Lower leg skin (tissue), 3 donors: ENCODE results near the gene HHIP.

Source experiments
- POLR2A ChIP-seq, 2 donors: fragments of 450-650 bp; IDR thresholded peaks; one replicate each; pipeline ENCODE4 v1.6.1; 2016 to 2017; ENCODE audit warnings: antibody characterized with exemption in 2 of 2, mild to moderate bottlenecking in 1 of 2, moderate library complexity in 1 of 2
- TF ChIP-seq, protein P1 (sequence below), 3 donors: fragments of 450-650 bp; IDR thresholded peaks; one replicate each; pipeline ENCODE4 v1.5.1; 2016; ENCODE audit warnings: antibody characterized with exemption in 3 of 3, mild to moderate bottlenecking in 3 of 3, moderate library complexity in 2 of 3

GRCh38 chr4:144645631-144646522, at the start of gene HHIP:
- TF ChIP-seq POLR2A (IDR thresholded peaks at IDR 0.05): no peak
- TF ChIP-seq, protein P1, sequence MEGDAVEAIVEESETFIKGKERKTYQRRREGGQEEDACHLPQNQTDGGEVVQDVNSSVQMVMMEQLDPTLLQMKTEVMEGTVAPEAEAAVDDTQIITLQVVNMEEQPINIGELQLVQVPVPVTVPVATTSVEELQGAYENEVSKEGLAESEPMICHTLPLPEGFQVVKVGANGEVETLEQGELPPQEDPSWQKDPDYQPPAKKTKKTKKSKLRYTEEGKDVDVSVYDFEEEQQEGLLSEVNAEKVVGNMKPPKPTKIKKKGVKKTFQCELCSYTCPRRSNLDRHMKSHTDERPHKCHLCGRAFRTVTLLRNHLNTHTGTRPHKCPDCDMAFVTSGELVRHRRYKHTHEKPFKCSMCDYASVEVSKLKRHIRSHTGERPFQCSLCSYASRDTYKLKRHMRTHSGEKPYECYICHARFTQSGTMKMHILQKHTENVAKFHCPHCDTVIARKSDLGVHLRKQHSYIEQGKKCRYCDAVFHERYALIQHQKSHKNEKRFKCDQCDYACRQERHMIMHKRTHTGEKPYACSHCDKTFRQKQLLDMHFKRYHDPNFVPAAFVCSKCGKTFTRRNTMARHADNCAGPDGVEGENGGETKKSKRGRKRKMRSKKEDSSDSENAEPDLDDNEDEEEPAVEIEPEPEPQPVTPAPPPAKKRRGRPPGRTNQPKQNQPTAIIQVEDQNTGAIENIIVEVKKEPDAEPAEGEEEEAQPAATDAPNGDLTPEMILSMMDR (IDR thresholded peaks at IDR 0.05): no peak
